ENCODE measurements around the gene SMYD1.

SMYD1 gene

DNA sequence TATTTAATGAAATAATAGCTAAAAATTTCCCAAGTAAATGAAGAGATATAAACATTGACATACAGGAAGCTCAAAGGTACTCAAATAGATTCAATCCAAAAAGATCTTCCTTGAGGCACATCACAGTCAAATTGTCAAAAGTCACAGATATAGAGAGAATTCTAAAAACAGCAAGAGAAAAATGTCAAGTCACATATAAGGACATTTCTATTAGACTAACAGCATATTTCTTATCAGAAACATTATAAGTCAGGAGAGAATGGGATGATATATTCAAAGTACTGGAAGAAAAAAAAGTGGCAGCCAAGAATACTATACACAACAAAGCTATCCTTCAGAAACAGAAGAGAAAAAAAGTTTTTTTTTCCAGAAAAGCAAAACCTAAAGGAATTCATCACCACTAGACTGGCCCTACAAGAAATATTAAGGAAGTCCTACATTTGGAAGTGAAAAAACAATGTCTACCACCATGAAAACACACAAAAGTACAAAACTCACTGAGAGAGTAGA, 81.4 kb downstream of the SMYD1 start:
- TF ChIP-seq, protein P1, sequence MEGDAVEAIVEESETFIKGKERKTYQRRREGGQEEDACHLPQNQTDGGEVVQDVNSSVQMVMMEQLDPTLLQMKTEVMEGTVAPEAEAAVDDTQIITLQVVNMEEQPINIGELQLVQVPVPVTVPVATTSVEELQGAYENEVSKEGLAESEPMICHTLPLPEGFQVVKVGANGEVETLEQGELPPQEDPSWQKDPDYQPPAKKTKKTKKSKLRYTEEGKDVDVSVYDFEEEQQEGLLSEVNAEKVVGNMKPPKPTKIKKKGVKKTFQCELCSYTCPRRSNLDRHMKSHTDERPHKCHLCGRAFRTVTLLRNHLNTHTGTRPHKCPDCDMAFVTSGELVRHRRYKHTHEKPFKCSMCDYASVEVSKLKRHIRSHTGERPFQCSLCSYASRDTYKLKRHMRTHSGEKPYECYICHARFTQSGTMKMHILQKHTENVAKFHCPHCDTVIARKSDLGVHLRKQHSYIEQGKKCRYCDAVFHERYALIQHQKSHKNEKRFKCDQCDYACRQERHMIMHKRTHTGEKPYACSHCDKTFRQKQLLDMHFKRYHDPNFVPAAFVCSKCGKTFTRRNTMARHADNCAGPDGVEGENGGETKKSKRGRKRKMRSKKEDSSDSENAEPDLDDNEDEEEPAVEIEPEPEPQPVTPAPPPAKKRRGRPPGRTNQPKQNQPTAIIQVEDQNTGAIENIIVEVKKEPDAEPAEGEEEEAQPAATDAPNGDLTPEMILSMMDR (IDR thresholded peaks at IDR 0.05; ENCODE audit: extremely low read depth, insufficient read depth, missing control alignments), result no peak
- no peak for DNase-seq (ENCODE audit: low spot score)
- in situ Hi-C loops (cut with MboI; ENCODE audit: low pct_unique_long_range_greater_than_20kb, low sequenced_read_pairs, unreplicated experiment), result no loop called here

DNA sequence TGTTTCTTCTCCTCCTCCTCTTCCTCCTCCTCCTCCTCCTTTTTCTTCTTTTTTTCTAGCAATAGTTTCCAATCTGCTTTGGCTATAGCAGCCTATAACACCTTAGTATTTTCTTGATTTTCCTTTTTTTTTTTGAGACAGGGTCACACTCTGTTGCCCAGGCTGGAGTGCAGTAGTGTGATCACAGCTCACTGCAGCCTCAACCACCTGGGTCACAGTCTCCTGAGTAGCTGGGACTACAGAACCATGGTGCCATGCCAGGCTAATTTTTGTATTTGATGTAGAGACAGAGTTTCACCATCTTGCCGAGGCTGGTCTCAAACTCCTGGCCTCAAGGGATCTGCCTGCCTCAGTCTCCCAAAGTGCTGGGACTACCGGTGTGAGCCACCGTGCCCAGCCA, 91.9 kb downstream of the SMYD1 start:
- TF ChIP-seq, protein P1 (IDR thresholded peaks at IDR 0.05; ENCODE audit: extremely low read depth, insufficient read depth, missing control alignments), result no peak
- no peak for DNase-seq (ENCODE audit: low spot score)
- in situ Hi-C loops (cut with MboI; ENCODE audit: low pct_unique_long_range_greater_than_20kb, low sequenced_read_pairs, unreplicated experiment), result no loop called here

DNA sequence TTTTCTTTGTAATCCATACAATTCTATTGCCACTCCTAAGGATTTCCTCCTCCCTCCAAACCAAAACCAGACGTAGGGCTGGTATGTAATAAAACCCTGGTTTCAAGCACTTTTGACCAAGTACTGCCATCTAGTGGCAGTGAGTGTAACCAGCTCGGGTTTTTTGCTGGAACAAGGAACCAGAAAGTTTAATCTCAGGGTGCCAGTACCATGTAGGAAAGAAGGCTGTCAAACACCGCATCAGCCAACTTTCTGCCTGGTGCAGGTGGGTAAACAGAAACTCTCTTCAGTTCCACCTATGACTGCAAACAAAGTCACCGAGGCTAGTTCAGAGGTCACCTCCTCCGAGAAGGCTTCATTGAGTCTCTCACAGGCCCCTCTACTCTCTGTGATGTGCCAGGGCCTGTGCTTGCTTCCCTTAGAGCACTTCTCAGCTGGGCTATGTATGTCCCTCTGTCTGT, 92.4 kb downstream of the SMYD1 start:
- in situ Hi-C loops (cut with MboI; ENCODE audit: low pct_unique_long_range_greater_than_20kb, low sequenced_read_pairs, unreplicated experiment), result loop anchor here (10.0 kb wide), 1 partner anchor 95 kb away; the partner anchor contains the start of gene SMYD1
- DNase-seq (ENCODE audit: low spot score), result peak; percentile 63
- TF ChIP-seq, protein P1 (IDR thresholded peaks at IDR 0.05; ENCODE audit: extremely low read depth, insufficient read depth, missing control alignments), result peak; percentile 72

DNA sequence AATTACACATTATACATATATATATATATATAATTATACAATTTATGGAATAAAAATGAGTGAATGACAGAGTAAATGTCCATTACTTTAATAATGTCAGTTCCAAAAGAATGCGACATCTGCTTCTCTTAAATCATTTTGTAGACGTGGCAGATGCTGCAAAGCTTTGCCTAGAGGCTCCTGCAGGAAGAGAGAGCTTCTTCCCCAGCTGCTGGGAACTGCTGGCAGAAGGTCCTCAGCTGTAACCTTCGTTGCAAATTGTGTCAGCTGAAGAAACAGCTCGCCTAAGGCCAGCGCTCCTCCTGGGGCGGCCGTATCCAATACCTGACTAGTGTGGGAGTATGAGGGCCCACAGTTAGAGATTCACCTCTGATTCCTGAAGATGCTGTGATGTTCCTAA, 92.9 kb downstream of the SMYD1 start:
- TF ChIP-seq, protein P1 (IDR thresholded peaks at IDR 0.05; ENCODE audit: extremely low read depth, insufficient read depth, missing control alignments), result no peak

DNA sequence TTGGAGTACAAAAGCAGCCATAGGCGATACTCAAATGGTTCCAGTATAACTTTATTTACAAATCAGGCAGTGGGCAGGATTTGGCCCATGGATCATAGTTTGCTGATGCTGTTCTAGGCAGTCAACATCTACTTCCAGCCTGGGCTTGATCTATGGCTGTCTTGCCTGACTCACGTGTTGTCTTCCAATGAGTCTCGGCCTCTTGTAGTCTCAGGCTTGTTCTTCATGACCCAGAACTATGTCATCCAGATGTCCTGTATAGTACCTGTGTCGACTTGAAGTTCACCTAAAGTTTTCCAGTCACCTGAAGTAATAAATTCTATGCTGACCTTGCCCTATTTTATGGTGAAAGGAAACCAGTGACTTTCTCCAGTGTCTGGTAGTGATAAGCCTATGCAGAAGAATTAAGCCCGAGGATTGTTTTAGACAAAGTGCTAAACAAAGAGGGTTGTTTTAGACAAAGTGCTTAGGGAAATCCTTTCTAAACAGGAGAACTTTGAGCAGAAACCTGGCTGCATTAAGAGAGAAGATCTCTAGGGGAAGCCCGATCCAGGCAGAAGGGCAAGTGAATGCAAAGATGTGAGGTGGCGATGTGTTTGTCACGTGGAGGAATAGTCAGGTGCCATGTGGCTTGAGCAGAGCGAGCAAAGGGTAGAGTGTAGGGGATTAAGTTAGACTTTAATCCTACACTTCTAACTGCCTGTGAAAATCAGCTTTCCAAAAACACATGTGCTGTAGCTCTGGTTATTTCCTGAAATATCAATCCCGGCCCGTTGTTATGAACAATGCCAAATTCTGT, 94.0 kb downstream of the SMYD1 start:
- in situ Hi-C loops (cut with MboI; ENCODE audit: low pct_unique_long_range_greater_than_20kb, low sequenced_read_pairs, unreplicated experiment), result loop anchor here (10.0 kb wide), 1 partner anchor 97 kb away; the partner anchor contains the start of gene SMYD1
- TF ChIP-seq, protein P1 (IDR thresholded peaks at IDR 0.05; ENCODE audit: extremely low read depth, insufficient read depth, missing control alignments), result no peak
- no peak for DNase-seq (ENCODE audit: low spot score)

More for the DNA sequence above, 92.9 kb downstream of the SMYD1 start:
- DNase-seq (ENCODE audit: low spot score), result no peak
- in situ Hi-C loops (cut with MboI; ENCODE audit: low pct_unique_long_range_greater_than_20kb, low sequenced_read_pairs, unreplicated experiment), result loop anchor here (10.0 kb wide), 1 partner anchor 96 kb away; the partner anchor contains the start of gene SMYD1
